Stimulated activated CD8-positive, alpha-beta memory T cell treated with anti-CD3 and anti-CD28 coated beads, Interleukin-2, amount 100 ng/mL, for 1 hour (primary cell): Measurements from ENCODE around the gene RSU1.

Source experiments
- DNase-seq, 2 donors: peaks; one replicate each; pipeline ENCODE4 v3.0.0-alpha.2; 2020; ENCODE audit warnings: low read depth in 2 of 2

Gene RSU1

GRCh38 chr10:16822027-16822426 lies 4.8 kb upstream of the RSU1 start:
- DNase-seq = no peak

- no peak for DNase-seq
These were observed 3.2 kb upstream of the RSU1 start for GRCh38 chr10:16820421-16820820.

GRCh38 chr10:16820018-16820417 lies 2.8 kb upstream of the RSU1 start:
- DNase-seq = no peak

GRCh38 chr10:16819436-16819835 lies 2.2 kb upstream of the RSU1 start:
- no peak for DNase-seq

- DNase-seq = no peak
These were observed 1.8 kb upstream of the RSU1 start for GRCh38 chr10:16819026-16819425.

- no peak for DNase-seq
These were observed 447 bp downstream of the RSU1 start for GRCh38 chr10:16816830-16817124.

- DNase-seq = no peak
These were observed 1.1 kb downstream of the RSU1 start for GRCh38 chr10:16816171-16816570.

GRCh38 chr10:16814012-16814411 lies 3.2 kb downstream of the RSU1 start:
- DNase-seq = no peak

- no peak for DNase-seq
These were observed 4.5 kb downstream of the RSU1 start for GRCh38 chr10:16812676-16813075.

- DNase-seq = no peak
These were observed 5.5 kb downstream of the RSU1 start for GRCh38 chr10:16811765-16812164.

GRCh38 chr10:16811292-16811691 lies 5.9 kb downstream of the RSU1 start:
- DNase-seq = no peak

GRCh38 chr10:16809074-16809718 lies 8.0 kb downstream of the RSU1 start:
- DNase-seq = no peak

- no peak for DNase-seq
These were observed 13.1 kb downstream of the RSU1 start for GRCh38 chr10:16804123-16804522.

- no peak for DNase-seq
These were observed 13.8 kb downstream of the RSU1 start for GRCh38 chr10:16803464-16803863.

GRCh38 chr10:16799621-16800020 lies 17.6 kb downstream of the RSU1 start:
- no peak for DNase-seq

GRCh38 chr10:16798571-16798970 lies 18.7 kb downstream of the RSU1 start:
- DNase-seq = no peak

GRCh38 chr10:16795410-16796073 lies 21.7 kb downstream of the RSU1 start:
- DNase-seq = no peak

- no peak for DNase-seq
These were observed 23.2 kb downstream of the RSU1 start for GRCh38 chr10:16794005-16794404.

GRCh38 chr10:16792675-16793074 lies 24.5 kb downstream of the RSU1 start:
- no peak for DNase-seq

GRCh38 chr10:16789765-16790164 lies 27.5 kb downstream of the RSU1 start:
- DNase-seq = no peak

- DNase-seq = no peak
These were observed 28.0 kb downstream of the RSU1 start for GRCh38 chr10:16789261-16789660.

GRCh38 chr10:16788778-16789177 lies 28.4 kb downstream of the RSU1 start:
- no peak for DNase-seq

- DNase-seq = no peak
These were observed 29.1 kb downstream of the RSU1 start for GRCh38 chr10:16788125-16788524.

GRCh38 chr10:16787361-16787791 lies 29.8 kb downstream of the RSU1 start:
- DNase-seq = peak in 1 of 2 donors; percentile 47
